Trophoblast cell (in vitro differentiated cells and primary cell): Measurements from ENCODE around the gene RPTOR.

Source experiments
- DNase-seq, 2 donors: peaks; one replicate each; pipeline ENCODE4 v3.0.0-alpha.2; 2016
- H2AFZ ChIP-seq: 2 replicates; pipeline ENCODE4 v1.6.1; 2013; ENCODE audit warnings: low read length, moderate library complexity, mild to moderate bottlenecking; ENCODE audit not compliant: insufficient read depth, poor library complexity
- H2AK5ac ChIP-seq: 2 replicates; pipeline ENCODE4 v1.6.1; 2013; ENCODE audit warnings: mild to moderate bottlenecking, low read length
- H2BK120ac ChIP-seq: 2 replicates; pipeline ENCODE4 v1.6.1; 2013; ENCODE audit warnings: low read length, mild to moderate bottlenecking, moderate library complexity; ENCODE audit not compliant: insufficient read depth, poor library complexity
- H2BK12ac ChIP-seq: 2 replicates; pipeline ENCODE4 v1.6.1; 2013; ENCODE audit warnings: mild to moderate bottlenecking, low read length, moderate library complexity
- H2BK5ac ChIP-seq: 2 replicates; pipeline ENCODE4 v1.6.1; 2013; ENCODE audit warnings: low read length, low read depth, moderate library complexity, mild to moderate bottlenecking; ENCODE audit not compliant: poor library complexity
- H3K14ac ChIP-seq: 2 replicates; pipeline ENCODE4 v1.6.1; 2013; ENCODE audit warnings: mild to moderate bottlenecking, low read length
- H3K18ac ChIP-seq: 2 replicates; pipeline ENCODE4 v1.6.1; 2013; ENCODE audit warnings: mild to moderate bottlenecking, low read length
- H3K23ac ChIP-seq: 2 replicates; pipeline ENCODE4 v1.6.1; 2013; ENCODE audit warnings: low read length
- H3K27ac ChIP-seq: 2 replicates; pipeline ENCODE4 v1.5.1; 2013; ENCODE audit warnings: low read depth, mild to moderate bottlenecking, inconsistent platforms, low read length, moderate library complexity
- H3K27me3 ChIP-seq: 2 replicates; pipeline ENCODE4 v1.6.1; 2013; ENCODE audit warnings: inconsistent platforms, mild to moderate bottlenecking, low read length, moderate library complexity; ENCODE audit not compliant: insufficient read depth
- H3K36me3 ChIP-seq, 2 experiments: 1 replicate in 1 of 2; 2 replicates in 1 of 2; pipeline ENCODE4 v1.6.1; 2013; ENCODE audit warnings: low read length in 2 of 2, mild to moderate bottlenecking in 2 of 2, moderate library complexity in 1 of 2; ENCODE audit not compliant: insufficient read depth in 2 of 2, control insufficient read depth in 1 of 2
- H3K4ac ChIP-seq: 2 replicates; pipeline ENCODE4 v1.6.1; 2013; ENCODE audit warnings: low read depth, mild to moderate bottlenecking, low read length, moderate library complexity
- H3K4me1 ChIP-seq, 2 experiments: 1 replicate in 1 of 2; 2 replicates in 1 of 2; pipeline ENCODE4 v1.6.1; 2013; ENCODE audit warnings: low read length in 2 of 2, mild to moderate bottlenecking in 2 of 2, moderate library complexity in 1 of 2; ENCODE audit not compliant: insufficient read depth in 2 of 2, control insufficient read depth in 1 of 2
- H3K4me2 ChIP-seq: 2 replicates; pipeline ENCODE4 v1.6.1; 2013; ENCODE audit warnings: inconsistent platforms, mild to moderate bottlenecking, low read length, moderate library complexity
- H3K4me3 ChIP-seq: 2 replicates; pipeline ENCODE4 v1.5.1; 2013; ENCODE audit warnings: mild to moderate bottlenecking, low read depth, low read length, inconsistent platforms
- H3K79me1 ChIP-seq: one replicate; pipeline ENCODE4 v1.6.1; 2013; ENCODE audit warnings: low read length
- H3K79me2 ChIP-seq: 2 replicates; pipeline ENCODE4 v1.6.1; 2013; ENCODE audit warnings: low read length, mild to moderate bottlenecking; ENCODE audit not compliant: control insufficient read depth, insufficient read depth, poor library complexity
- H3K9ac ChIP-seq: 2 replicates; pipeline ENCODE4 v1.6.1; 2013; ENCODE audit warnings: mild to moderate bottlenecking, low read length
- H3K9me3 ChIP-seq: 2 replicates; pipeline ENCODE4 v1.6.1; 2013; ENCODE audit warnings: low read depth, mild to moderate bottlenecking, control low read depth, inconsistent platforms, low read length; ENCODE audit not compliant: insufficient read depth
- H4K12ac ChIP-seq: 2 replicates; pipeline ENCODE4 v1.6.1; 2013; ENCODE audit warnings: low read depth, mild to moderate bottlenecking, low read length, moderate library complexity
- H4K8ac ChIP-seq: 2 replicates; pipeline ENCODE4 v1.6.1; 2013; ENCODE audit warnings: low read depth, mild to moderate bottlenecking, low read length, moderate library complexity
- H4K91ac ChIP-seq: one replicate; pipeline ENCODE4 v1.6.1; 2013; ENCODE audit warnings: low read depth, mild to moderate bottlenecking, low read length, moderate library complexity
- WGBS: extraction: QIAGEN DNeasy Blood & Tissue Kit; methylation state at CpG from one replicate; pipeline ENCODE4 v1.1.7; 2013; ENCODE audit warnings: missing lambda C conversion rate; ENCODE audit not compliant: insufficient read length, insufficient coverage; ENCODE audit errors: extremely low coverage; 5-methylcytosine and 5-hydroxymethylcytosine counted together

RPTOR gene

DNA sequence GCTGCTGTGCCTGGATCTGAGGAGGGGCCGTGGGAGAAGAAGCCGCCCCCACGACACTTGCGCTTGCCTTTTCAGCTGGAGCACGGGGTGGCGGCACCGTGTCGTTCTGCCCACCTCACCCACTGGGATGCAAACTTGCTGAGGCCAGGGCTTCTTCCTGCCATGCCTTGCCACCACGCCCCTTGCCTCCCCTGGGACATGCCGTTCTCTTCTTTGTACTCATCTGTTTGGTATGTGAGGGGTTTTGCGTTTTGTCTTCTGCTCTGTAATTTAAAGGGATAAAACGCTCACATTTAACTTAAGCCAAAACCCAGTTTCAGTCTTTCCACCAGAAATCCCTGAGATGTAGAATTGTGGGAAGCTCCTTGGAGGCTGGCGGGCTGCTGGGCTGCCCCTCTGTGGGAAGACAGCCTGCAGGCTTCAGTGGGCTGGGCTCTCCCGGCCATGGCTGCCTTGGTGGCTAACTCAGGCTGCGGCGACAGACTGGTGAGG, 180.2 kb downstream of the RPTOR start:
- H3K18ac ChIP-seq, result no peak overlapping the region
- H3K79me1 ChIP-seq, result no peaks in the 10 kb centered on the region
- H2BK120ac ChIP-seq, result no peak overlapping the region
- peaks cover 13 to 14% of the 10 kb centered on the region in 2 experiments for H3K4me1 ChIP-seq
- H4K8ac ChIP-seq, result no peak overlapping the region
- H3K9me3 ChIP-seq, result no peaks in the 10 kb centered on the region
- no peak overlapping the region for H3K14ac ChIP-seq
- no peak overlapping the region for H2BK12ac ChIP-seq
- H4K91ac ChIP-seq, result no peak overlapping the region
- DNase-seq, result no peak
- H3K36me3 ChIP-seq, result peaks cover 3 to 4% of the 10 kb centered on the region in 2 experiments
- no peak overlapping the region for H4K12ac ChIP-seq
- no peak overlapping the region for H3K4me3 ChIP-seq
- no peak overlapping the region for H3K9ac ChIP-seq
- no peak overlapping the region for H2BK5ac ChIP-seq
- WGBS, result no CpG with 5 or more reads among the region's 16 CpGs
- H3K23ac ChIP-seq, result no peak overlapping the region
- no peak overlapping the region for H2AFZ ChIP-seq
- H3K4me2 ChIP-seq, result no peak overlapping the region
- H2AK5ac ChIP-seq, result peak overlapping the region; percentile 59
- H3K79me2 ChIP-seq, result no peaks in the 10 kb centered on the region
- no peak overlapping the region for H3K4ac ChIP-seq
- H3K27me3 ChIP-seq, result no peaks in the 10 kb centered on the region
- no peak overlapping the region for H3K27ac ChIP-seq

DNA sequence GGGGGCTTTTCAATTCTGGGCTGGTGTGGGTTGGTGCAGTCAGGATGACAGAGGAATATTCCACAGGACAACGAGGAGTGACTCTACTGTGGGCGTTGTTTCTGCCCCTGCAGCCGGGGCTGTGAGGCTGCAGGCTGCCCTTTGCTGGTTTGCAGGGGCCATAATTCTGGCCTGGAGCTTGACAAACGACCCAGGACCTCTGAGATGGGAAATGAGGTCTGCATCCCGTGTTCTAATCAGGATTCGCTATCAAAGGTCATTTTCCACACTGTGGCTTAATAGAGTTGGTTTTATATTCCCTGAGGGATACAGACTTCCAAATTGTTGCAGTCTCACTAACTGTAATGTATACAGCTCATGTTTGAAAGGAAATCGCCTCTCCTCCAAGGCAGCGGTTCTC, 180.9 kb downstream of the RPTOR start:
- DNase-seq, result no peak
- Histone ChIP-seq H2BK12ac (no peak overlapping the region), H3K9ac (no peak overlapping the region), H3K4me1 (peaks cover 13 to 14% of the 10 kb centered on the region in 2 experiments), H3K79me1 (no peaks in the 10 kb centered on the region), H3K79me2 (no peaks in the 10 kb centered on the region), H4K8ac (no peak overlapping the region), H3K27ac (no peak overlapping the region), H3K4me3 (no peak overlapping the region), H4K12ac (no peak overlapping the region), H3K18ac (no peak overlapping the region), H3K4ac (no peak overlapping the region), H2AK5ac (no peak overlapping the region), H3K14ac (no peak overlapping the region), H2BK5ac (no peak overlapping the region), H2AFZ (no peak overlapping the region), H3K4me2 (no peak overlapping the region), H3K27me3 (no peaks in the 10 kb centered on the region), H3K23ac (no peak overlapping the region), H3K9me3 (no peaks in the 10 kb centered on the region), H4K91ac (no peak overlapping the region), H2BK120ac (no peak overlapping the region), H3K36me3 (peaks cover 3 to 4% of the 10 kb centered on the region in 2 experiments)
- no CpG with 5 or more reads among the region's 8 CpGs for WGBS

DNA sequence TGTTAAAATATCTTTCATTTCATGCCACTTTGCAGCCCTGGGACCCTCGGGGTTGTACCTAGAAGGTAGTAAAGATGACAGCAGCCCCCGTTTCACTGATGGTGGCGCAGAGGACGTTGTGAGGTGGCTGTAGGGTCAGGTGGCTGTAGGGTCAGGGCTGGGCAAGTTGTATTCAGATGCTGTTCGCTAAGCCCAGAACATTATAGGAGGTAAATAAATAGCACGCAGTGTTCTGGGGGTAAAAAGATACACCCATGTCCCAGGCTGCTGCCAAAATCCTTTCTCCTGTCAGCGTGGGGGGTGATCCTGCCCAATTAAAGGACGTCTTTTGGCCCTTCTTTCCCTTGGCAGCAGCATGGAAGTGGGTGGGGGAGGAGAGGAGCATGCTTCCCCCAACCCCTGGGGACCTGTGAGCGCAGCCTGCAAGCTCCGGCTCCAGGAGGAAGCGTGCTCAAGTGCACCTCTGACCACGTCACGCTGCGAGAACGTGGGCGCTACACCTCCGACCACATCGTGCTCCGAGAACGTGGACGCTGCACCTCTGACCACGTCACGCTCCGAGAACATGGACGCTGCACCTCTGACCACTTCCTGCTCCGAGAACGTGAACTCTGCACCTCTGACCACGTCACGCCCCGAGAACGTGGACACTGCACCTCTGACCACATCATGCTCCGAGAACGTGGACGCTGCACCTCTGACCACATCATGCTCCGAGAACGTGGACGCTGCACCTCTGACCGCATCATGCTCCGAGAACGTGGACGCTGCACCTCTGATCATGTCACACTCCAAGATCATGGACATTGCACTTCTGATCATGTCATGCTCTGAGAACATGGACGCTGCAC, 182.1 kb downstream of the RPTOR start:
- no peaks in the 10 kb centered on the region for H3K79me2 ChIP-seq
- H2BK12ac ChIP-seq, result no peak overlapping the region
- no peak overlapping the region for H4K91ac ChIP-seq
- H3K36me3 ChIP-seq, result peaks cover 3 to 4% of the 10 kb centered on the region in 2 experiments
- H3K4me2 ChIP-seq, result no peak overlapping the region
- no peak overlapping the region for H3K23ac ChIP-seq
- no peak overlapping the region for H2BK5ac ChIP-seq
- H3K9ac ChIP-seq, result no peak overlapping the region
- no peak overlapping the region for H4K8ac ChIP-seq
- no peak overlapping the region for H2AFZ ChIP-seq
- WGBS, result no CpG with 5 or more reads among the region's 42 CpGs
- no peak overlapping the region for H2BK120ac ChIP-seq
- H3K18ac ChIP-seq, result no peak overlapping the region
- H3K27ac ChIP-seq, result no peak overlapping the region
- peaks cover 13 to 14% of the 10 kb centered on the region in 2 experiments for H3K4me1 ChIP-seq
- H3K9me3 ChIP-seq, result no peaks in the 10 kb centered on the region
- no peak overlapping the region for H3K4me3 ChIP-seq
- no peak overlapping the region for H4K12ac ChIP-seq
- H3K27me3 ChIP-seq, result no peaks in the 10 kb centered on the region
- DNase-seq, result no peak
- no peak overlapping the region for H3K4ac ChIP-seq
- H2AK5ac ChIP-seq, result no peak overlapping the region
- H3K79me1 ChIP-seq, result no peaks in the 10 kb centered on the region
- H3K14ac ChIP-seq, result no peak overlapping the region

DNA sequence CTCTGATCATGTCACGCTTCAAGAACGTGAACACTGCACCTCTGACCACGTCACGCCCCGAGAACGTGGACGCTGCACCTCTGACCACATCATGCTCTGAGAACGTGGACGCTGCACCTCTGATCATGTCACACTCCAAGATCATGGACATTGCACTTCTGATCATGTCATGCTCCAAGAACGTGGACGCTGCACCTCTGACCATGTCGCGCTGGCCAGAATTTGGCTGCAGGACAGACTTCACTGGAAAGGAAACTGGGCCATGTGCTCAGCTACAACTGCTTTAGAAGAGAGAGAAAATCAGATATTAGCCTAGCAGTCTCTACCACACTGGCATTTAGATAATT, 182.7 kb downstream of the RPTOR start:
- H3K36me3 ChIP-seq, result peaks cover 3 to 4% of the 10 kb centered on the region in 2 experiments
- no peak overlapping the region for H3K18ac ChIP-seq
- no peak for DNase-seq
- no peak overlapping the region for H2BK5ac ChIP-seq
- no peak overlapping the region for H3K4ac ChIP-seq
- H3K4me1 ChIP-seq, result peaks cover 13 to 14% of the 10 kb centered on the region in 2 experiments
- H3K9ac ChIP-seq, result no peak overlapping the region
- no peak overlapping the region for H4K8ac ChIP-seq
- H4K91ac ChIP-seq, result no peak overlapping the region
- no peak overlapping the region for H3K4me3 ChIP-seq
- no peak overlapping the region for H3K4me2 ChIP-seq
- no peak overlapping the region for H3K23ac ChIP-seq
- H2AK5ac ChIP-seq, result no peak overlapping the region
- no CpG with 5 or more reads among the region's 13 CpGs for WGBS
- H3K14ac ChIP-seq, result no peak overlapping the region
- H4K12ac ChIP-seq, result no peak overlapping the region
- no peaks in the 10 kb centered on the region for H3K27me3 ChIP-seq
- no peaks in the 10 kb centered on the region for H3K79me1 ChIP-seq
- no peaks in the 10 kb centered on the region for H3K79me2 ChIP-seq
- H2BK12ac ChIP-seq, result no peak overlapping the region
- H3K27ac ChIP-seq, result no peak overlapping the region
- no peaks in the 10 kb centered on the region for H3K9me3 ChIP-seq
- no peak overlapping the region for H2AFZ ChIP-seq
- H2BK120ac ChIP-seq, result no peak overlapping the region
